Loucy (cell line): ENCODE data around the gene DMPK.

Source experiments
- CTCF ChIP-seq: fragments of 200-600 bp; sonication (generic); conservative IDR thresholded peaks from 2 replicates; pipeline ENCODE4 v1.5.1; 2014; ENCODE audit warnings: mild to moderate bottlenecking, antibody characterized with exemption, low read length
- EZH2phosphoT487 ChIP-seq: fragments of 200-600 bp; IDR thresholded peaks from 2 replicates; pipeline ENCODE4 v1.6.1; 2018; ENCODE audit warnings: antibody characterized with exemption, mild to moderate bottlenecking, moderate library complexity, borderline replicate concordance

- TF ChIP-seq CTCF (no peak), EZH2phosphoT487 (no peak)
Measured at GRCh38 chr19:45814851-45815480, 32.7 kb upstream of the DMPK start, which contains the start of gene RSPH6A.
